K562 (cell line): ENCODE measurements around the gene ENPP7. TPM values are rescaled to one million over a fixed set of nuclear protein-coding genes. Genes with fewer than 3 reads are reported as not detected.

Experiments used
- ATAC-seq: fragments of 200-7000 bp; cut with Tn5 transposase; 3 replicates; pipeline ENCODE4 v1.9.1; 2020; ENCODE audit warnings: moderate library complexity
- BruUV-seq: library from RNA; stranded (reverse); fragments of 400-500 nt; replicated peaks from 2 replicates; lab custom pipeline; 2021; lab: Mats Ljungman, UMichigan
- CTCF ChIA-PET: fragments of 300-600 bp; formaldehyde crosslinking; extraction: SDS; loops from one replicate; lab custom pipeline; 2021; ENCODE audit warnings: low intra/inter-chr PET ratio; lab: Yijun Ruan, JAX
- POLR2A ChIA-PET: fragments of 300-600, 350-650 bp; sonication (Branson Sonifier 250); formaldehyde crosslinking; extraction: SDS; loops from one replicate; lab custom pipeline; 2021; ENCODE audit warnings: antibody characterized with exemption, inconsistent platforms; lab: Yijun Ruan, JAX
- DNase-seq, 4 experiments: peaks; one replicate each; pipeline versions ENCODE4 v3.0.0 to v3.0.0-alpha.2; 2011 to 2018; ENCODE audit warnings: low spot score in 3 of 4, mixed read lengths in 3 of 4; ENCODE audit errors: extremely low read depth in 1 of 4
- FAIRE-seq: peaks from 2 replicates; lab custom pipeline; 2011; peaks lifted over from hg19 to GRCh38; lab: Jason Lieb, UNC
- H2AFZ ChIP-seq: 2 replicates; pipeline ENCODE4 v1.6.0; 2011; ENCODE audit warnings: low read depth, low read length, control low read depth, inconsistent platforms
- H3K27ac ChIP-seq: fragments of 200-600 bp; 3 replicates; pipeline ENCODE4 v1.8.0; 2011; ENCODE audit warnings: low read depth, mild to moderate bottlenecking, control low read depth, inconsistent platforms, low read length, moderate library complexity, mixed read lengths; ENCODE audit errors: extremely low read depth
- H3K27me3 ChIP-seq, 2 experiments: fragments of 300-600 bp in 1 of 2; 2 replicates in 1 of 2; 3 replicates in 1 of 2; pipeline versions ENCODE4 v1.6.0 to v1.8.0; 2011; ENCODE audit warnings: inconsistent platforms in 2 of 2, low read length in 2 of 2, mild to moderate bottlenecking in 1 of 2, mixed read lengths in 1 of 2, moderate library complexity in 1 of 2; ENCODE audit not compliant: control insufficient read depth in 2 of 2, insufficient read depth in 2 of 2
- H3K36me3 ChIP-seq: fragments of 300-600 bp; 3 replicates; pipeline ENCODE4 v1.8.0; 2011; ENCODE audit warnings: mild to moderate bottlenecking, low read length, inconsistent platforms; ENCODE audit not compliant: control insufficient read depth, insufficient read depth
- H3K4me1 ChIP-seq, 2 experiments: fragments of 200-600 bp in 1 of 2; replicated peaks in 1 of 2; 2 replicates in 1 of 2; 3 replicates in 1 of 2; pipeline versions ENCODE4 v1.5.1 to v1.8.0; 2011; ENCODE audit warnings: inconsistent platforms in 2 of 2, low read length in 2 of 2, mild to moderate bottlenecking in 1 of 2, mixed read lengths in 1 of 2, moderate library complexity in 1 of 2; ENCODE audit not compliant: control insufficient read depth in 2 of 2, insufficient read depth in 2 of 2
- H3K4me2 ChIP-seq: 2 replicates; pipeline ENCODE4 v1.6.1; 2011; ENCODE audit warnings: low read length, control low read depth, inconsistent platforms, mixed read lengths; ENCODE audit not compliant: insufficient read depth
- H3K4me3 ChIP-seq: fragments of 200-600 bp; sonication (generic), shearing (Covaris generic); 2 replicates; pipeline ENCODE4 v1.5.1; 2016; ENCODE audit warnings: control low read depth, inconsistent platforms
- H3K79me2 ChIP-seq: fragments of 200-600 bp; 3 replicates; pipeline ENCODE4 v1.8.0; 2011; ENCODE audit warnings: low read length, inconsistent platforms; ENCODE audit not compliant: control insufficient read depth, insufficient read depth
- H3K9ac ChIP-seq, 2 experiments: 2 replicates each; pipeline versions ENCODE4 v1.6.0 to v1.6.1; 2011; ENCODE audit warnings: low read depth in 2 of 2, low read length in 2 of 2, control low read depth in 1 of 2, inconsistent platforms in 1 of 2, mild to moderate bottlenecking in 1 of 2, mixed read lengths in 1 of 2; ENCODE audit not compliant: insufficient read depth in 1 of 2
- H3K9me1 ChIP-seq: one replicate; pipeline ENCODE4 v1.6.0; 2011; ENCODE audit warnings: inconsistent platforms, mild to moderate bottlenecking, low read length, moderate library complexity; ENCODE audit not compliant: control insufficient read depth, insufficient read depth
- H3K9me3 ChIP-seq: replicated peaks from 2 replicates; pipeline ENCODE4 v1.5.1; 2011; ENCODE audit warnings: low read depth, low read length, inconsistent platforms; ENCODE audit not compliant: control insufficient read depth, insufficient read depth
- H4K20me1 ChIP-seq: replicated peaks from 2 replicates; pipeline ENCODE4 v1.6.1; 2011; ENCODE audit warnings: low read length, inconsistent platforms, mixed read lengths; ENCODE audit not compliant: control insufficient read depth, insufficient read depth
- MGA ChIP-seq: fragments of 450-650 bp; IDR thresholded peaks from 2 replicates; pipeline ENCODE4 v1.6.1; 2016; ENCODE audit warnings: mild to moderate bottlenecking, moderate library complexity
- MLX ChIP-seq, 2 experiments: fragments of 450-650 bp in 1 of 2; sonication (generic) in 1 of 2; formaldehyde crosslinking; conservative IDR thresholded peaks; 2 replicates each; pipeline versions ENCODE4 v1.4.0 to v1.8.1; 2020 to 2022; ENCODE audit warnings: mild to moderate bottlenecking in 1 of 2, missing genetic modification reagents in 1 of 2
- THAP7 ChIP-seq: fragments of 250-450 bp; sonication (Bioruptor Pico); IDR thresholded peaks from 2 replicates; pipeline ENCODE4 v1.5.0; 2021
- USF2 ChIP-seq: sonication (generic); formaldehyde crosslinking; IDR thresholded peaks from 2 replicates; pipeline ENCODE4 v1.5.0; 2020; ENCODE audit warnings: missing genetic modification reagents
- ZNF445 ChIP-seq: fragments of 250-450 bp; sonication (Bioruptor Pico); IDR thresholded peaks from 2 replicates; pipeline ENCODE4 v1.4.0; 2020; ENCODE audit warnings: low read depth, mild to moderate bottlenecking, moderate library complexity
- WGBS: fragments of 100-300 bp; shearing (Covaris generic); methylation state at CpG from one replicate; pipeline ENCODE4 v1.1.6; 2016; ENCODE audit warnings: low coverage, mixed read lengths; ENCODE audit not compliant: insufficient coverage; ENCODE audit errors: missing lambda C conversion rate; 5-methylcytosine and 5-hydroxymethylcytosine counted together
- in situ Hi-C: fragments of 300-500 bp; cut with MboI; formaldehyde crosslinking; loops from 4 replicates; pipeline ENCODE4 v1.15.0; 2018; ENCODE audit warnings: inconsistent platforms, mixed read lengths
- intact Hi-C: fragments of 100-400 bp; cut with micrococcal nuclease; formaldehyde crosslinking; loops from 2 replicates; pipeline ENCODE4 v1.14.2; 2022
- polyA plus RNA-seq, 8 experiments: library from polyadenylated mRNA; depleted of rRNA in 4 of 8; stranded (reverse) in 5 of 8; unstranded in 3 of 8; fragments of >200 nt; fragmentation: Nextera tagmentation in 2 of 8; fragmentation: Illumina TruSeq in 1 of 8; extraction: Ambion mirVana in 2 of 8; extraction: Trizol in 1 of 8; gene quantifications; 2 replicates each; pipeline versions ENCODE4 v1.2.1 to v1.2.3, GENCODE V29; 2011 to 2014; ENCODE audit warnings: inconsistent platforms in 1 of 8, missing spikeins in 1 of 8
- total RNA-seq, 7 experiments: library from RNA; depleted of rRNA in 6 of 7; stranded (reverse); fragments of >200 nt in 6 of 7; fragmentation: Illumina TruSeq in 2 of 7; extraction: Trizol in 2 of 7; gene quantifications; 2 replicates each; pipeline versions ENCODE4 v1.2.1 to v1.2.3, GENCODE V29; 2011 to 2021; ENCODE audit warnings: low replicate concordance in 1 of 7

The ENPP7 gene
- total and polyA plus RNA-seq, 9 of the 15 experiments (the other 6 are each of a cell fraction or from before 2014, with no cell fraction given), result not detected

GRCh38 chr17:79739148-79740062 is 8.7 kb downstream of the ENPP7 start:
- no TSS peak for BruUV-seq
- no peaks in the 10 kb centered on the region for H3K9me1 ChIP-seq
- POLR2A ChIA-PET, result interaction anchor here (0.6 kb wide), 1 partner anchor 262 kb away, joined by 5 read pairs; no protein-coding TSS in a partner anchor
- no peaks in the 10 kb centered on the region for H3K36me3 ChIP-seq
- no peak overlapping the region for H3K27ac ChIP-seq
- H3K9ac ChIP-seq, result no peak overlapping the region; a peak in 1 of 4 replicates
- ATAC-seq (no peak; the same call in 2 of the 3 replicates), DNase-seq (peak in 2 of 4 experiments; percentile 29 to 36), FAIRE-seq (no peak)
- no peak overlapping the region for H3K4me3 ChIP-seq
- 12% methylated on average over 27 of the region's 28 CpGs for whole genome bisulfite sequencing
- in situ Hi-C loops (loop anchor here (10.0 kb wide), 1 partner anchor 175 kb away; no protein-coding TSS in a partner anchor), intact Hi-C loops (loop anchor here (5.0 to 10.0 kb wide), 2 partner anchors 38 to 95 kb away; partner anchors contain the start of genes CBX2 and CBX4)
- CTCF ChIA-PET, result no interaction called here
- H3K4me2 ChIP-seq, result no peak overlapping the region
- 0 out of 2 replicates have a peak, but pooled peaks cover 3% of the 10 kb centered on the region for H4K20me1 ChIP-seq
- no peak overlapping the region for H2AFZ ChIP-seq
- H3K9me3 ChIP-seq, result no peaks in the 10 kb centered on the region
- H3K27me3 ChIP-seq, result peaks cover 30 to 55% of the 10 kb centered on the region in 2 experiments
- peaks cover 0 to 39% of the 10 kb centered on the region in 2 experiments; a peak in 4 of 5 replicates for H3K4me1 ChIP-seq
- no peaks in the 10 kb centered on the region for H3K79me2 ChIP-seq
- TF ChIP-seq THAP7 (CRISPR knock-in tag), result no peak
- peak; percentile 15; the same call in 1 of the 2 replicates for TF ChIP-seq MGA
- no peak for TF ChIP-seq MLX (CRISPR knock-in tag; conservative IDR thresholded peaks at IDR 0.05)
- TF ChIP-seq USF2 (CRISPR knock-in tag), result no peak
- no peak for TF ChIP-seq ZNF445
